GM19328 (cell line): ENCODE measurements around the gene LANCL2.
"Not testable (repeated sequence)": the region's sequence is repeated elsewhere in the genome, so short reads cannot be mapped to it uniquely, and the experiment has no call there.

ENCODE experiments used
- ATAC-seq: cut with Tn5 transposase; IDR thresholded peaks from one replicate; pipeline ENCODE4 v1.9.1; 2021; ENCODE audit warnings: mild to moderate bottlenecking, moderate library complexity; ENCODE audit not compliant: unreplicated experiment

LANCL2 gene

DNA sequence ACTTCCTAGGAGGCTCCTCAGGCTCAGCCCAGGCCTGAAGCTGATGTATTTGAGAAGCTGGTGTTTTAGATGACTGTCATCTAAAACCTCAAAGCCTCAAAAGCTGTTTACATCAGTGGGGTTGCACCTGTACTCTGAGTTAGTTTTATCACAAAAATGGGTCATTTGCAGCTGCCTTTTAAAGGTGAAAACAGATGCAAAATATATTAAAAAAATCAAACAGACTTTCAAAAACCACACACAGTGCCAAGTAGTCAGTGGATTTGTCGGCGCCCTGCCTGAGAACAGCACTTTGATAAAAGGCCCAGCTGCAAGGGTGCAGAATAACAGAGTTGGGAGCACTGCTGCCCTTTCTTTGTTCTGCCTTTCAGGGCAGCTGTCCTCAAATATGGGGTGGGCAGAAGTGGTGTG is 104.1 kb downstream of the LANCL2 start:
- no peak for ATAC-seq

DNA sequence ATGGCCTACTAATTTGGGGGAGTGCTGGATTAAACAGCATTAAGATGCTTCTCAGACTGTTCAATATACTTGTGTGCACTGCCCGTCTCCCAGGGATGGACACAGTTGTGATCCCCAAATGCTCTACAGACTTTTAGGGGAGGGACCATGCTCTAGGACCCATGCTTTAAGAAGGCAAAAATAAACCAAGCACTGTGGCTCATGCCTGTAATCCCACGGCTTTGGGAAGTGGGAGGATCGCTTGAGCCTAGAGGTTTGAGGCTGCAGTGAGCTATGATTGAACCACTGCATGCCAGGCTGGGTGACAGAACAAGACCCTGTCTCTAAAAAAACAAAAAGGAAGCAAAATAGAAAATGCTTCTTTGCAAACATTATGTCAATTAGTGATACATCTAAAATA is 104.6 kb downstream of the LANCL2 start:
- no peak for ATAC-seq

DNA sequence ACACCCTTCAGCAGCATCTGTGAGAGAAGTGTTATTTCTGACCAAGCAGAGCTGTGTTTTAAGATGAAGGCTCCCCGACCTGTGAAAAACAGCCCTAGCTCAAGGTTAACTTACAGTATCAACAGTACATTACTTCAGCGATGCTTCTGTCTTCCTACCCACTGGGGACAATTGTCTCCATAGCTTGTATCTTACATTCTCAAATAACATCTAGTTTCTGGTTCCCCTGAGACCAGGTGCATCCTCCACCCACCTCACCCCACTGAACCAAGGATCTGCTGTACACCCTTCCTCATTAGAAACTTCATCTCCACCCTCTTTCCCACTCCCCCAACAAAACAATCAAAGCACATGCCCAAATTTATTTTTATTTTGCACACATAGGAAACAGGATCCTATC is 105.1 kb downstream of the LANCL2 start:
- no peak for ATAC-seq

DNA sequence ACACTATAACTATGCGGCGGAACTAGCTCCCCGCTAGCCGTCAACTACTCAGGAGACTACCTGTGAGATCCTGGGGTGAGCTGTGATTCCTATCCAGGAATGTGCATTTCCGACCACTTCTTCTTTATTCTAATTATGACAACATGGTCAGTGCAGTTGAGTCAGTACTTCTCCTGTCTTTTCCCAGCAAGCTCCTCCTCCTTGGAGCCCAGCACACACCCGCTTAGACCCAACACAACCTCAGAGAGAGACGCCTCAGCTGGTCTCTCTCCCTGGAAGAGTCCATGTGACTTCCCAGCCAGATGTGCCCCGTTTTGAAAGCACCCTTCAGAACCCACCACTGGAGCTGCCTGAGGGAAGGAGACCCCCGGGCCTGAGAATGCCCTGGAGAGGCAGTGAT is 106.5 kb downstream of the LANCL2 start:
- ATAC-seq = not testable (repeated sequence)

DNA sequence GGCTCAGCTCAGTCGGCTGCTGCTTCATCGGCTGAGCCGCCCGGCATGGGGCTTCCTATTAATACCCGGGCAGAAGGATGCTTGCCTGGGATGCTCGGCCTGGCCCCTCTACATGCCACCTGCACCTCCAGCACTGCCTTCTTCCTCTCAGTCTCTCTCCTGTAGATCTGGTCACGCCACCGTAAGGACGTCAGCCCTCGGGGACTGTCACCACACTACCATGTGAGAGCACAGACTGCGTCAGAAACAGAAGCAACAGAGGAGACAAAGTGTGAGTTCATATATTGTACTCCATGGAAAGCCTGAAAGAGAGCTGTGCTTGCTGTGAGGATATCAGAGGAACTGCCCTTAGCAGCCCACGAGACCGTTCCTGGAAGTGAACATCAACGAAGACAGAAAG is 107.3 kb downstream of the LANCL2 start:
- not testable (repeated sequence) for ATAC-seq

DNA sequence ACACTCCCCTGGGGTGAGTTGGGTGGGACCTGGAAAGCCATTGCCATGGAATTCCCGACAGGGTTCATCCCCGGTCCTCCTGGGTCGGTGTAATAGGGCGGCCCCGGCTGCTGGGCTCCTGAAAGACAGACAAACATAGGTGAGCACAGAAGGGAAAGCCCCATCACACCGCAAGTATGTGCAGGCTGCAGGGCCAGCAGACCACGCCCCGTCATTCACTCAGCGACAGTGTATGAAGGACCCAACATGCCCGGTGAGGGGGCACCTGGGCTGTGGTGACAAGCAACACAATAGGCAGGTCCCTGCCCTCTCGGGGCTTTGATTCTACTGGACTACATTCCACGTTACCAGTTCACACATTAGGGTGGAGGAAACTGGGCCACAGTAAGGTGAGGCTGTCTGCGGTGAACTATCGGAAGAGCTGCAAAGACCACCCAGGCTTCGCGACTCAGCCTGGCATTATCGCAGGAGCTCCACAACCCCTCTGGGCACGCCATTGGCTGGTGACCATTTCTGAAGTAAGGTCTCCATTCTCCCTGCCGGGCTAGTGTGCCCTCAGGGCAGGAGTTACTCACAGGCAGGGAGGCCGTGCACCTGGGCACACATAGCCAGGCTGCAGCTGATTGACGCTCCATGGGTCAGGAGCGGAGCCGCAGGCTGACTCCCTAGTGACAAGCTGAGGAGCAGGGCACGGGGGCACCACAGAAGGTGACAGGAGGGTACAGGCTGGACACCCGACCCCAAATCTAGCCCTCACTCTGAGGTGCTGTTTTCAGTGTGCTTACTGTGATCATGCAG is 108.0 kb downstream of the LANCL2 start:
- ATAC-seq = no peak

DNA sequence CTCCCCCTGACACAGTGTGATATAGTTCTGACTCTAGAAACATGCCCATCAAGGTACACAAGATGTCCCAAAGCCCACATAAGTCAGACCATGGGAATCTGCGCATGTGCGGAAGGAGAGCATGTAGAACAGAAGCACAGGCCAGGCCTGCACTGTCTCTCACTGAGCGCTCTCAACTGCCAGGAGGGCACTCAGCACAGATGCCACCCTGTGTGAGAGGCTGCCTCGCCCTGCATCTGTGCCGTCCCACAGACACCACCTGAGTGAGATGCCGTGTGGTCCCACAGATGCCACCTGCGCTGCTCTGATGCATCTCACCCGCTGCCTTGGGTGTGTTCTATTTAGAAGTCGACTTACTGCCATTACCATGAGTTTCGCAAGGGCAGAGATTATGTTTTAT is 108.8 kb downstream of the LANCL2 start:
- no peak for ATAC-seq

DNA sequence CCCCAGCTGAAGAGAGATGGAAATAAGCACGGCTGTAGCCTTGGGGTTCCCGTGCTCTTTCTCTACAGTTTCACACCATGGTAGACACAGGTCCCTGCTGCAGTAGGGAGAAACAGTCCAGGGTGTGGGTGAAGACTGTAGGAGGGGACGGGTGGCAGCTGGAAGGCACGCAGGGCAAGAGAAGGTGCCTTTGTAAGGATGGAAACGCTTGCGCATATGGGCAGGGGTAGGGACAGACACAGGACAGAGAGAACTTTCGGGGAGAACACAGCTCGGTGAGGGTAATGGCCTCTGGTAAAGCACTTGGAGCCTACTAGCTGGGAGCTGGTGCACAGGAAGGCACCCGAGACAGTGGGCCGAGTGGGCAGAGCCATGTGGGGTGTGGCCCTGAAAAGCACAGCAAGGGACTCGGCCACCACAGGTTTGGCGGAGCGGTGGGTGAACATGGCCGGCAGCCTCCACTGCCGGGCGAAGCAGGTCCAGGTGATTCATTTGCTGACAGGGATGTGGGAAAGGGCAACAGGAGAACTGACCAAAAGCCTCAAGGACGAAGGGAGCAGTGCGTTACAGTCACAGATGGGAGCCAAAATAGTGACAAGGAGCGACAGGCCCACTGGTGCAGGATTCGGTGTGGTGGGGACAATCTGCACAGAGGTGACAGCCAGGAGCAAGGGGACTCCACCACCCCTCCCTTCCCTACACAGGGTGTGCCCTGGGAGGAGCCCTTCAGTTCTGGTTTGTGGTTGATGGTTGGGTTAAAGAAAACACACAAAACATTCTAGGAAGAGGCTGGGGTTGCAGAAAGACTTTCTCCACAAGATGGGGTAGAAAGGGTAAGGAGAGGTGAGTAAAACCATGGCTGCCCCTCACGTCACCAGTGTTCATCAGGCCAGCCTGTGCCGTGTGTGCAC is 110.1 kb downstream of the LANCL2 start:
- ATAC-seq = no peak

DNA sequence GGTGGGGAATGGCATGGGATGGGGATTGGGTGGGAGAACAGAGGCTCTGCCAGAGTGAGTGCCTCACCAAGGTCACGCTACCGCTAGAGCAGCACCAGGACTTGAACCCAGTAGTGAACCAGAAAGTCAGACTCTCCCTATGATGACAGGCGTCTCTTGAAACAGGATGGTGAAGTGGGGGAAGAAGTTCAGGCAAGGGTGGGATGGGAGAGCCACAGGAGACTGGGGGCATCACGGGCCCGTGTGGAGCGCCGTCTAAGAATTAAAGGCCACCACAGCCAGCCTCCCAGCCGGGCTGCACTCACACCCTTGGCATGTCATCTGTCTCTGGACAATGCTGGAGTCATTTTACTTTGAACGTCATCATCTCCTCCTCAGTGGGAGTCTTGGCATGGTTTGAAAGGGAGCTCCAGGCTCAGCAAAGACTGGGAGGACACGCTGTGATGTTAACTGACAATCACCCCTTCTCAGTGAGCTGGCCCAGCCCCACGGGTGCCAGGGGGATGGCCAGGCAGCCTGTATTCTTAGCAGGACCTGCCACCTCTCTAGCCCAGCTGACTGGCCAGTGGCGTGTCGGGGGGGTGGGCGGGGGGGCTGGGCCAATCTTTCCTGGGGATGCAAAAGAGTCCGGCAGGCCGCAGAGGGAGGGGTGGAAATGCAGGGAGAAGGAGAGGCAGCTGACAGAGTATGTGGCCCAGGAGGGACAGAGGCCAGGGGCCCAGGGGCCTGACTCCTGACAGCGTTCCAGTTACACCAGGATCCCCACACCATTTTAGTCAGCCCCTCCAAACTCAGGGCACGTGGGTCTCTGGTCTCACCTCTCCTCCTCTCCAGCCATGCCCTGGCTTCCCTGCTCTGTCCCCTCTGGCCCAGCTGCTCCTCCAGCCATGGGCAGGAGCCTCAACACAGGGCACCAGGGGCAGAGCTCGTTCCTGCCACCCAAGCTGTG is 111.0 kb downstream of the LANCL2 start:
- ATAC-seq = no peak

DNA sequence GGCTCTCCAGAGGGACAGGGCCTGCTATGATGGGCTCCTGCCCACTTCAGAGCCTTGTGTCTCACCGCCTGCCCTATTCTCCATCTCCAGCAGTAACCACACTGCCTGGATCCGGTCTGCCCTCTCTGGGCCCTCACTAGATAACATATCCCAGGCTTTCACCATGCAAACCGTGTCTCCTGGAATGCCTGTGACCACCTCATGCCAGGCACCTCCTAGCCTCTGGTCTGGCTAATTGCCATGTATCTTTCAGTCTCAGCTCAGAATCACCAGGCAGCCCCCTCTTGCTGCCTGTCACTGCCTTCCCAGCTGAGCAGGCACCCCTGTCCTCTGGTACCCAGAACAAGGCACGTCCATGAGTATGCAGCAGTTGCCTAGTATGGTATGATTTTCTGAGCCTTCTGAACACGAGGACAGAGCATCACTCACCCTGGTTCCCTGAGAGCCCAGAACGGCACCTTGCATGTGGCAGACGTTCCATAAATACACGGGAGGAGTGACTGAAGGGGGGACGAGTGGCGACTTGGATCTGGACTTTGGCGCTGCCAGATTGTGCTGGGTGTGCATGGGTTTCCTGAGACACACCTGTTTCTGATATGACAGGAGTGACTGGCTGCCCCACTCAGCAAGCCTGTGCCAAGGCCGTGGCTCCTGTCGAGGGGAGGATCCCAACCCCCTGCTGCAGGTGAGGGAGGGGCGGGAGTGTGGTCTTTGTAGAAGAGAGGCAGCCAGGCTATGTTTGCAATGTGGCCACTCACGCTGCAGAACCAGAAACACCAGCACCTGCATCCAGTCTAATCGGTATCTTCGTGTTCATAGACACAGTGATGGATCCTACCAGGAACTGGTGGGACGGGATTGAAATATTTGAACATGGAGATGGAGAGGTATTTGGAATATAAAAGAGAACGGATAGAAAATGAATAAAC is 112.0 kb downstream of the LANCL2 start:
- no peak for ATAC-seq

DNA sequence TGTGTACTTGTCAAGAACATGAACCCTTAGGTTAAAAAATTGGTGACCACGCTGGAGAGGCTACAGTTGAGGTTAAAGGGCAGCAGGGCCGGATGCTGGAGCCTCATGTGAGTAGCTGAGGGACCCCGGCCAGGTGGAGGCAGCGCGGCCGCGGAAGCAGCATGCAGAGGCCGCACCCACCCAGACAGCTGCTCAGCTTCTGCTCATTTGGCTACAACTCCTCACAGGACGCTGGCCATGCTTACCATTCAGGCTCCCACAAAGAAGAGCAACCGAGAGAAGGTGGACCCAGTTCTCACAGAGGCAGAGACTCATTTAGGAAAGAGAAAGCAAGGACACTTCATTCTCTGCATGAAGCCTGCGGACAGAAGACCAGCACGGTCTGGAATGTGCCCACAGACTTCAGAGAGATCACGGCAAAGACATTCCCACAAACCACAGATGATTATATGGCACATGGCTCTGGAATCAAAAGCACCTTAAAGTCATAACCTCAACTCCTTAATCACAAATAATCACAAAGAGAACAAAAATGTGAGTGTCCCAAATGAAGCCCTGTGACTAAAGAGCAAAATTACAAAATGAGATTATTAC is 112.7 kb downstream of the LANCL2 start:
- no peak for ATAC-seq

DNA sequence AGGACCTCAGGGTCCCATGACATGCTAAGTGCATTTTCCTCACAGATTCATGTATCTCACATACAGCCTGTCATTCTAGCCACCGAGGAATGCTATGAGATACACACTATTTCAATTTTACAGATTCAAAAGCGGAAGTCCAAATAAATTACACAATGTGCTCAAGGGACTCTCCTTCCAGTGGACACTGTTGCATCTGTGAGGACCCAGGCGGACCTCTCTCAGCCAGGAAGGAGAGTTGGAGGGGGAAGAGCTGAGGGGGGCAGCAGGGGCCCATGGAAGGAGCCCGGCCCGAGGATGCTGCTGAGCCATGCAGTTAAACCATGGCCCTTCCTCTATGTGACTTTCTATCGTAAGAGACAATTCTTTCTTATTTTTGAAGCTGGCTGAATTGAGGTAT is 113.6 kb downstream of the LANCL2 start:
- ATAC-seq = no peak

DNA sequence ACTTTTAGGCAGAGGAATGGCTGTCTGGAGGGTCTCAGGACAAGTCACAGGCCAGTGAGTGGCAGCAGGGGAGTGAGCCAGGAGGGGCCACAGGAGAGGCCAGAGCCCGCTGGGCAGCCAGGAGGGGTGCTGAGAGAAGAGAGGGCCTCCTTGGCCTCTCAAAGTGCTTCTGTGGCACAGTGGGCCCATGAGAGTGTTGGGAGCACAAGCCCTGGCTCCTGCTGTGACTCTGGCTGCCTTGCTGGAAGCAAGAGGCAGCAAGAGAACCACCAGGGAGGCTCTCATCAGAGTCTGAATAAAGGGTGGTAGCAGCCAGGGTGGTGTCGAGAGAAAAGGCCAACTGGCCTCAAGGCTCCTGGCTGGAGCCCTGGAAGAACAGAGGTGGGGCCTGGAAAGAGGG is 116.0 kb downstream of the LANCL2 start:
- no peak for ATAC-seq

DNA sequence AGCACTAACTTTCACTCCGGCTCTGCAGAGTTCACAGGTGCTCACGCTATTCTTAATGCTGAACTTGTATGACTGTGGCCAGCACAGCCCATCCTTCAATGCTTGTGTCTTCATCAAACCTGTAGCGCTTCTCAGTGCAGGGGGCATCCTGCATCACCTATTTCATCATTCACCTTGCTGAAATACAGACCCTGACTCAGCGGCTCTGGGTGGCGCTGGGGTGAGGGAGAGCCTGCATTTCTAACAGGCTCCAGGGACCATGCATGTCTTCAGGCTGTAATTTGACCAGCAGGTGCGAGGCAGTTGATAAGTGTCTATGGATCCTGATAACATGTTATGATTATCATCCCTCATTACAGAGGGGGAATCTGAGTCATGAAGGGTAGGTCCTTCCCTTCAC is 117.9 kb downstream of the LANCL2 start:
- no peak for ATAC-seq
